Measurements from ENCODE around the gene RAB13.

The RAB13 gene

DNA sequence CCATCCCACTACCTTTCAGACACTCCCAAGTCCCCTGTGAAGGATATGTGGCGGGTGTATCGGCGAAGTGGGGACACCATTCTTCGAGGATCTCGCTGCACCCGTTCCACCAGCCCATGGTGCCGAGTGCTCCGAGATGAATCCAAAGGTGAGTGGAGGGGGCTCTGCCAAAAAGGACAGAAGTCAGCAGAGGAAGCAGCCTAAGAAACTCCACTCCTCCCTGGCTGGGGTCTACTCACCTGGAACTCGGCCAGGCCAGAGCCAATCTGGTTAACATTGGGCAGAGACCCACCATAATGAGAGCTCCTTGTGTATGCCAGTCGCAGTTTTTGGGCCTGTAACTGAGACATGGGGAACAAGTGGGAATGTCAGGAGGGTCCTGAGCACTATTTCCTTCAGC lies 31.3 kb downstream of the RAB13 start:
- DNase-seq = no peak

GRCh38 chr1:153953859-153954365 lies 32.2 kb downstream of the RAB13 start:
- DNase-seq = no peak

DNA sequence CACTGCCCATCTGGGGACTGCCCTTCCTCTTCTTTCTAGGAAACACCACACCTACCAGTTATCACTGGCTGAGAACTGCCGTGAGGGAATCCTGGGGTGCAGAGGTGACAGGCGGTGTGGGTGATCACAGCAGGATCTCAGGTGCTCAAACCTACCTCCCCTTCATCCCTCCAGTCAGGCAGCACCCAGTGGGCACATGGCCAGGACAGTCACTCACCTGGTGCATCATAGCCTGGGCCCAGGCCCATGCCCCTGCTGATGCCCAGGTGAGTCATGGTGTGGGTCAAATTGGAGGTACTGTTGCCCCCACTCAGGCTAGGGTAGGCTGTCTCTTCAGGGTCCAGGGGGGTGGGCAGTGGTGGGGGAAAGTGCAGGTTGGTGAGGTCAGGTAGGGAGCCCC lies 34.3 kb downstream of the RAB13 start:
- DNase-seq = no peak

- DNase-seq = no peak
These were observed 35.0 kb downstream of the RAB13 start for GRCh38 chr1:153951183-153951582.

GRCh38 chr1:153946622-153947241 lies 39.4 kb downstream of the RAB13 start, which contains the start of gene DENND4B:
Gene DENND4B (minus strand): TSS chr1:153946718. CDS start chr1:153944374, 2,344 bp downstream.
- DNase-seq = peak; percentile 93

DNA sequence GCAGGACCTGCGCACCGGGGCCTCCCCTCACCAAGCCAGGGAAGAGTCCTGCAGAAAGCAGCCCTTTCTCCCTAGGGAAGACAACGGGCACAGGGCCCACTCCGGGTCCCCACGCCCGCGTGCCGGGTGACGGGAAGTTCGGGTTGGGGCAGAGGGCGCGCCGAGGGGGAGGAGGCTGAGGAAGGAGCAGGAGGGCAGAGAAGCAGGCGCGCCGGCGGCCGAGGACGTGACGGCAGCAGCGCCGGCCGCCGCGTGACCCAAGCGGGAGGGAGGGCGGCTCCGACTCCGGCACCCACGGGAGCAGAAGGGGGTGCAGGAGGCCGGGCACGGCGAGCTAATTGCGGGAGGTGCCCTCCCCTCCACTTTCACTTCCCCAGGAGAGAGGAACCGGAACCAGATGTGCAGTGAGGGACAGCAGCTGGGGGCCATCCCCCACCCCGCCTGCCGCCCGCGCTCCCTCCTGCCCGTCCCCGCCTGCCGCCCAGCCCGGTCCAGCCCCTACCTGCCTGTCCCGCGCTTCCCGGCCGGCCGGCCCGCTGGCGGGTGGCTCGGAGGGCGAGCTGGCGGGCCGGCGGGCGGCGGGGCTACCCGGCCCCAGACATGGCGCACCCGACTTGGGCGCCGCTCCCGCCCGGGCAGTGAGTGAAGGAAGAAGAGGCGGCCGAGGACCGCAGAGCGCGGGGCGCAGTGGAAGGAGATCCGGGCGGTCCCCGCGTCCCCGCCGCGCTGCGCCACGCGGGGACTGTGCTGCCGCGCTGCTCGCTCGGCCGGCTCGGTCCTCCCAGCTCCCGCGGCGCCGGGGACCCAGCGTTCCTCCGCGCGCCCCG lies 40.1 kb downstream of the RAB13 start:
- peak; percentile 79 for DNase-seq

DNA sequence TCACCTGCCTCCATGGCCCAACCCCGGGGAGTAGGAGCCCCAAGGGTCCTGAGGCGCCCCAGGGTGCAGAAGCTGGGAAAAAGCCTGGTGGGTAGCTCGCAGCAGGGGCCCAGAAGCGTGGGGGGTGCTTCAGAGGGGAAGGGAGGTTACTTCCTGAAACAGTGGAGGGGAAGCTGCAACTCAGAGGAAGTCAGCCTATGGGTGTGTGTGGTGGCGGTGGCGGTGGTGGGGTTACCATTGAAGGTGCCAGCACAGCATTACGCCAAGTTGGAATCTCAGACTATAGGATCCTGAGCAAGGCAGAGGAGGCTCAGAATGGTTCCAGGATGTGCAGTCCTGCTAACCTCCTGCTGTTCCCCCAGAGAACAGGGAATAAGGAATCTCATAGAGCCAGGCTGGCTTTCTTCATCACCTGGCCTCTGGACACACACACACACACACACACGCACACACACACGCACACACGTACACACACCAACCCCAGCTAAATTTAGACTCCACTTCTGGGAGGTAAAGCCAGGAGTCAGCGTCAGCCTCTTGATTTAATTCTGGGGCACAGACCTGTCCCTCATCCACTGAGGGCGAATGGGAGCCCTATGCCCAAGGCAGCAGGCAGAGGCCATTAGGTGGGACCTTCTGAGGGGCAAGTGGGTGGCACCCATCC lies 40.9 kb downstream of the RAB13 start:
- no peak for DNase-seq

- no peak for DNase-seq
These were observed 41.4 kb downstream of the RAB13 start for GRCh38 chr1:153944827-153945117.

DNA sequence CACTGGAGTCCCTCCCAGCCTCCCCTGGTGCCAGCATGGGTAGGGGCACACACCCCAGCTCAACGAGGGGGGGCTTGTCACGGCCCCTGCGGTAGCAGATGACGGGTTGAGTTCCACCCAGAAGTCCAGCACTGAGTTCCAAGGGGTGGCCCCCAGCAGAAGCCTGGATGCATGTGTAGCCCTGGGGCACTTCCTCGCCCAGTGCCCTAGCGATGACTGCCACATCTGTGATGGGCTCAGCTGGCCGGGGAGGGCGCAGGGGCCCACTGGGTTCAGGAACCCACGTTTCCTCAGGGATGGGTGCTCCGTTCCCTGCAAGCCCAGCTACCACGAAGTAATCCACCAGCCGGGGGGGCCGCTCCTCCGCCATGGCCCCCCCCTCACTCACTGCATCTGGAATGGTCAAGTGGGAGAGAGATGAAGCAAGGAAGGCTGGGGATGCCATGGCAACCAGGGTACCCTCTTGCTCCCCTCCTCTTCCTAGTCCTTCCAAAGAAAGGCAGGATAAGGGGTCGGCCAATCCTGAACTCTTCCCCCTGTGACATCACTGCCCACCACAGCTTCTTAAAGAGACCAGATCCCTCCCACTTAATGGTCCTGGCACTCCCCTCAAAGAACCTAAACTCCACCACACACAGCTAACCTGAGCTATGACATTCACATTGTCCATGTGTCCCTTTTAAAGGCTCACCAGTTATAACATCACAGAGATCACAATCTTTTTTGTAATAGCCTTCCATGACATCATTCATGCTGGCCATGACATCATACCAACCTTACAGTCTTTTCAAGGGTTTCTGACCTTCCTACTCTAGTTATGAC lies 41.9 kb downstream of the RAB13 start:
- DNase-seq = peak; percentile 53

DNA sequence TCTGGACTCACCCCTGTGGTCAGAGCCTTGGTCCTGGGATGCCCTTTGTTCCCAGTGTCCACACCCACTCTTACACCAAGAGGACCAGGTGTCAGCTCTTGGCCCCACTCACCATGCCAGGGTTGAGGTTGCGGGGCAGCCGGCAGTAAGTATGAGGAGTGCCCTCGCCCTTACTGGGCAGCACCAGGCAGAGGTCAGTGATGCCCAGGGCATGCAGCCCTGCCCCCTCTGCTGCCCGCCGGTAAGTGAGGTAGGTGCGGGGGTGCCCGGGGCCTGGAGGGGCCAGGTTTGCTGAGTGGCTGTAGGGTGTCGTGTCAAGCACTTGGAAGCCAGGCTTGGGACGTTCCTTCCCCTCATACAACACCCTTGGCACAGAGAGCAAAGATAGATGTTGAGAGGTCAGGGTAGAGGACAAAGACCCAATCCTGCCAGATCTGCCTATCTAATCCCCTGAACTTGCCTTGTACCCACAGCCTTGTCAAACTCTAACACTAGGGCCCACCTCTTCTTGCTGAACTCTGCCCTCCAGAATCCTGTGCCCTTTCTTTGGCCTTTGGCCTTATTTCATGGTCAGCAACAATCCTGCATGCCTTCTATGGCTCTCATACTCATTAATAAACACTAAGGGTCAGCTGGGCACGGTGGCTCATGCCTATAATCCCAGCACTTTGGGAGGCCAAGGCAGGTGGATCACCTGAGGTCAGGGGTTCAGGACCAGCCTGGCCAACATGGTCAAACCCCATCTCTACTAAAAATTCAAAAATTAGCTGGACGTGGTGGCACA lies 43.2 kb downstream of the RAB13 start:
- no peak for DNase-seq

GRCh38 chr1:153941826-153942725 lies 44.1 kb downstream of the RAB13 start:
- DNase-seq = no peak

DNA sequence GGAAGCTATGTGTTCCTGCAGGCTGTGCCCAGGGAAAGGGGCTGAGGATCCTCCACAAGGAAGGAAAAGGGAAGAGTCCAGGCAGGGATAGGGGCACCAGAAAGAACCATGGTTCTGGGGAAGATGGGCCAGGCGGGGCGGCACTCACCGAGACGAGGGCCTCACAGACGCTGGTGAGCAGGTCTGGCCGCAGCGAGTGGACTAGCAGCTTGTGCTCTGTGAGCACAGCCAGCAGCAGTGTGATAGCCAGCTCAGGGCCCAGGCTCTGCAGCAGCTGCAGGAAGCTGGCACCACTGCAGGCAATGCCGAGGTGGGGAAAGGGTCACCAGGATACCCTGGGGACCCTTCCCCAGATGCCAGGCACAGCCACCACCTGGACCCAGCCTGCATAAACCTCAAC lies 45.4 kb downstream of the RAB13 start:
- no peak for DNase-seq

DNA sequence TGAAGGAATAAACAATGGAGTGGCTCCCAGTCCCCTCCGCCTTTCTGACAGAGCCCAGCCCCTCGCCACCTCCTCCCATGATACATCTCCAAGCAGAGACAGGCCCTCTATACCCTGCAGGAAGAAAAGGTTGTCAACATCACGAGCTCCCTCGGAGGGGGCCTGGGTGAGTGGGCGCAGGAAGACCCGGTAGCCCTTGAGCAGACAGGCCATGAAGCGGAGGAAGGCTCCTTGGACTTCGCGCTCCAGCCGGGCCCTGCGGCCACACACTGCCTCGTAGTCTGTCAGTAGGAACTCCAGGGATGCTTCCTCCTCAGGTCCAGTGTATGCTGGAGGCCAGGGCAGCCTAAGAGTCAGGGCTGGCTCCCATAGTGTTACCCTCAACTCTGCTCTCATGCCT lies 46.7 kb downstream of the RAB13 start:
- no peak for DNase-seq

DNA sequence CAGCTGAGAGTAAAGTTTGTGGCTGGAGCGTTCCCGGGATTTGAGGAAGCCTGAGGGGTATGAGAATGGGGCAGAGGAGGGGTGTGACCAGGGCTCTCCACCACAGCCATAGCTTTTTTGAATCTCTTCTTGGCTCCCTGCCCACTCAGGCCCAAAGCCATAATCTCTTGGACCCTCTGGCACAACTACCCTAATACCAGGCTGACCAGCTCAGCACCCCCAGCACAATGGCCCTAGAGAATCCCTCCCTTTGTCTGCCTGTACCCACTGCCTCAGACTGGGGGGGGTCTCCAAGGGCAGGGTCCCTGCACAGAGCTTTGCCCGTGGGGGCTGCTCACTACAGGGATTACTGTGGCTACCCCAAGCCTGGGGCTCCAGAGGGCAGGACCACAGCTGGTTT lies 47.1 kb downstream of the RAB13 start:
- DNase-seq = no peak

DNA sequence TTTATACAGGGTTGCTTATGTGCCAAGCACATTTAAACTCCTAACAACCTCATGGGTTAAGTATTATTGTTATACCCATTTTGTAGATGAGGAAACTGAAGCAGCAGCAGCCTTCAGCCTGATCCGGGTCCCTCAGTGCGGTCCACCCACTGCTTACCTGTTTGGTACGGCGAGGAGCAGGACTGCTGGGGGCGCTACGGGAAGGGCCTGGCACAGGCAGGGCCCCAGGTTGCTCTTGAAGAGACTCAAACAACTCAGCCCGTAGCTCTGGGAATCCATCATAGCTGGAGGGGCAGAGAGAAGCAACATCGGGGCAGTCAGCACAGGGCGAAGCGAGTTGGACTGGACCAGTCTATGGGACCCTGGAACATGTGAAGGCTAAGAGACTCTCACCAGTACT lies 48.8 kb downstream of the RAB13 start:
- no peak for DNase-seq

GRCh38 chr1:153936011-153936802 lies 49.9 kb downstream of the RAB13 start:
- DNase-seq = no peak

GRCh38 chr1:153934746-153935145 lies 51.4 kb downstream of the RAB13 start:
- DNase-seq = no peak

DNA sequence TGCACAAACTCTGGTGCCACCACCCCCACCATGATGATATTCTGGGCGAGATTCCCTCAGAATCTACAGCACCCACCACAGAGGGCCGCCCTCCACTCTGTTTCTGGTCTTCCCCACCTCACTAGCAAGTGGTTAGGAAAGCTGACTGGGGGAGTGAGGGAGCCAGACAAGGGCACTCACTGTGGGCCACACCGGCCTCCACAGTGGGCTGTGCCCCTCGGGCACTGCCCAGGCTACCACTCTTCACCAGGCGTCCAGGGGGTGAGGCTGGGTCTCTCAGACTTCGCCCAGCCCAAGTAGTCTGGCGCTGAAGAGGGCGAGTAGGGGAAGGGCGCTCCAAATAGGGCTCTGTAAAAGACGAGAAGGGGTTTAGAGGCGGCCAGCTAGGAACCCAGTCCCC lies 52.2 kb downstream of the RAB13 start:
- no peak for DNase-seq

GRCh38 chr1:153933430-153933829 lies 52.7 kb downstream of the RAB13 start:
- no peak for DNase-seq
